Measurements from ENCODE around the gene GTF3C1.

GTF3C1 gene

GRCh38 chr16:27515874-27516353 lies 33.8 kb downstream of the GTF3C1 start:
- peak in 2 of 5 experiments; percentile 2 to 46 for DNase-seq

- DNase-seq = no peak
Observed at GRCh38 chr16:27514806-27515205, 34.9 kb downstream of the GTF3C1 start.

- no peak for DNase-seq
Observed at GRCh38 chr16:27511657-27512448, 37.9 kb downstream of the GTF3C1 start.

GRCh38 chr16:27508476-27508875 lies 41.2 kb downstream of the GTF3C1 start:
- no peak for DNase-seq

GRCh38 chr16:27506771-27507170 lies 42.9 kb downstream of the GTF3C1 start:
- DNase-seq = no peak

- DNase-seq = no peak
Observed at GRCh38 chr16:27505297-27506236, 44.1 kb downstream of the GTF3C1 start.

DNA sequence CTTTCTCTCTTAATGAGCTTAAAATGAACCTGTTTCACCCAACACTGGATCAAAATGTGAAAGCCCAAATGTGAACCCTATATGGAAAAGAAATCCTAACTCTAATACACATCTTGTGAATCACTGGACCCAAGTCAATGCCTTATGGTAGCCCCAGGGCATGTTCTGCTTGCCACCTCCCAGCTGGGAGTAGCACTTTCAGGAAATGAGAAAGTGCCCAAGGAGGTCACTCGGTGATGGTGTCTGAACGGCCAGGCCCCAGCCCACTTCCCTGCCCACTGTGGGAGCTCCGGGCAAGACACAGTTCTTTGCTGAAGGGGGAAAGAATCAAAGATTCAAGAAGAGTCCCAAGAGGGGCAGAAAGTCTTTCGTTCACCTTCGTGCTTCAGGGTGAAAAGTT lies 46.1 kb downstream of the GTF3C1 start:
- no peak for DNase-seq

DNA sequence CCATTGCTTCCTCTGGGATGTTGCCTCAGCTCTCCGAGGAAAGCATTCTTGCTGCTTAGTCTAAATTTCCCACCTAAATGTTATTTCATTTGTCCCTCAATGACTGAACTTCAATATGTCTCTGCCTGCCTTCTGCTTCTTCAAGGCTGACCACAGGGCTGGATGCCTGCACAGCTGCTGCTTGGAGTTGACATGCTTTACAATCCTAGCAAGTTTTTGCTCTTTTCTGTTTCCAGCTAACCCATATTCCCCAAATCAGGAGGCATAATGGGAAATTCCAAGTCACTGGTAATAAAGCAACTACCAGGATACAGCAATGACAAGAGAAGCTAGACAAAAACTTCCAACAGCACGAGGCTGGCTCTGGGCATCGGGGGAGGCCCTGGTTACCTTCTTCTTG lies 48.9 kb downstream of the GTF3C1 start:
- DNase-seq = no peak

DNA sequence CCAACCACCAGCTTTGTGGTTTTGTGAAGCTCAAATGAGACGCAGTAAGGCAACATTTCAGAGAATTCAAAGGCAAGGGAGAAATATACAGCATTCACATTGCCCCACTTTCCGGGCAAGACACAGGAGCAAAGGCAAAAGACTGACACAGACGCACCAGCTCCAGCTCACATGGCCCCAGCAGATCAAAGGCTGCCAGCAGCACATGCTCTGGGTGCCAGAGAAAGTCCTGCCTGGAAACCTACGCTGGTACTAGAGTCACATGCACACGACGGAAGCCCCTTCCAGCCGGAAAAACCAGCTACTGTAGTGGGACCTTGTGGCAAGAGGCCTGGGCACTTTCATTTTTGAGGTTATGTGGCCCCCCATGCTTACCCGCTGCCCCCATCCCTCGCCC lies 50.1 kb downstream of the GTF3C1 start:
- DNase-seq = no peak

DNA sequence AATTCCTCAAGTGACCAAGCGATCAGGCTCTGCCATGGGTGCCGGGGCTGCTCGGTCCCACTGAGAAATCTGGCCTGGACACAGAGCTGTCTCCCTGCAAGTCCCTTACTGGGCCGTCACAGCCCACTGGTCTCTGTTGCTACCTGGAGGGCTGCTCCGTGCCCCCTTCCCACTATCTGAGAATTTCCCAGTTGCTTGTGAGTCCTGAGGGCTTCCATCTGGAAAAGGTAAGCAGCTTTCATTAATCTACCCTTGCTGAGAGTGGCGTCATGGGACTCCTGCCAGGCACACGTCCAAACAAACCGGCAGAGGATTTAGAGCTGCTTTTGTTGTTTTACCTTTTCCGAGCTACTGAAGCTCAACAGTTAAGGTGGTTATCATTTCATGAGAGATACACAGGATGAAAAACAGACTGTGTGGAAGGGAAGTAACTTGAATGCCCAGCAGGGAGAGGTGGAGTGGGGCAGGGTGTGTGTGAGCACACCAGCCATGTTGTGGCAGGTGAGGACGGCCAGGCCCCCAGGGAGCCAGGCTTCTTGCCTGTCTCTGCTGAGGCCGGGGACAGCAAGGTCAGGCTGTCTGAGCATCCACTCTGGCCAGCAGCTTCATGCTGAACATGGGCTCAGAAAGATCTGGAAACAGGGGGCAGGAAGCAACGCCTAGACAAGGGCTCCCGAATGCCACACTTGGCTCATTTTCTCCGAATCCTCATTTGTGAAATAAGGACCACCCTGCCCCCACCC lies 50.6 kb downstream of the GTF3C1 start:
- DNase-seq = no peak

GRCh38 chr16:27498031-27498825 lies 51.5 kb downstream of the GTF3C1 start:
- DNase-seq = no peak

- no peak for DNase-seq
Observed at GRCh38 chr16:27495191-27495590, 54.5 kb downstream of the GTF3C1 start.

DNA sequence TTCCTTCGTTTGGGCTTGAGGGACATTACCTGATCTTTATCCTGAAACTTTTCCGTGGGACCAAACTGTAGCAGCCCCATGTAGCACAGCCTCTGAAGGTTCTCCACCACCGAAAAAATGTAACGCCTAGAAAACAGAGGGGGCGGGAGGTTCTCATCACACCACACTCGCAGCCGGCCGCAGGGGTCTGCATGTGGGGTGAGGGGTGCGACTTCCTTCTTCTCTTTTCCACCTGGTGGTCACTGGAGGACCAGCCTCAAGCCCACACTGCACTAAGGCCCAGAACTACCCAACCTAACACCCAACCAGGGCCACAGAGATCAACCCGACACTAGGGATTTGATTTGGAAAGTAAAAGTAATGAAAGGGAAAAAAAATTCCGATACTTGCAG lies 57.1 kb downstream of the GTF3C1 start:
- no peak for DNase-seq

GRCh38 chr16:27491894-27492587 lies 57.7 kb downstream of the GTF3C1 start:
- peak in 1 of 5 experiments; percentile 21 for DNase-seq

- no peak for DNase-seq
Observed at GRCh38 chr16:27489906-27490305, 59.8 kb downstream of the GTF3C1 start.

DNA sequence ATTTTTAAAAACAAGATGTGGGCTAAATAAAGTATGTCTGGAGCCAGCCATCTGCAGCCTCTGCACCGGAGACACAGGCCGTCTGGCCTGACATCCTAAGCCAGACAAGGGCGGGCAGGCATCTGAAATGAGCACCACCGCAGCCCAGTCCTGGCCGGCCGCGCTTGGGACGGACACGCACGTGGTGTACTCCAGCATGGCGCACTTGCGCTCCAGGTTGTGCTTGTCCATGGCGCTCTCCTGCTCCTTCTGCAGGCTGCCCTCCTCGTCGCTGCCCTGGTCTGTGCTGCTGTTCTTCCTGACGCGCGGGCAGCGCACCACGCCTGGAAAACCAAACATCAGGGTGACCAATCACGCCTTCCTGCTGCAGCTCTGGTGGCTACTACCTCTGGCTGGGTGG lies 60.3 kb downstream of the GTF3C1 start:
- DNase-seq = no peak

GRCh38 chr16:27486760-27487159 lies 63.0 kb downstream of the GTF3C1 start:
- DNase-seq = no peak

- no peak for DNase-seq
Observed at GRCh38 chr16:27486344-27486743, 63.4 kb downstream of the GTF3C1 start.

- DNase-seq = no peak
Observed at GRCh38 chr16:27485811-27486210, 63.9 kb downstream of the GTF3C1 start.

DNA sequence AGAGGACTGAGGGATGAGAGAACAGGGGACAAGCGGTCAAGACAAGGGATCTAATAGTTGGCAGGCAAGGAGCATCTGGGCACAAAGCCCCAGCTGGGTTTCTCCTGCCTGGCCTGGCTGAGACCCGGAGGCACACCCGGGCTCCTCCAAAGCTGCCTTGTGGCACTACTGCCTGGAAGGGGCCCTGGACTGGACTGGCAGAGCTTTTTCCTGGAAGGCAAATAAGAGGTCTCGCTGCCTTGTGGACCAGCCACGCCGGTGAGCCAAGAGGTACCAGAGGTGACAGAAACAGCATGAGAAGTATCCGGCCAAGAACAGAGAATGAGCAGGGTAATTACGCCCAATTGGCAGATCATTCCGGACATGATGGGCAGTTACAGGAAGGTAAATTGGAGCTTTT lies 64.6 kb downstream of the GTF3C1 start:
- DNase-seq = no peak

DNA sequence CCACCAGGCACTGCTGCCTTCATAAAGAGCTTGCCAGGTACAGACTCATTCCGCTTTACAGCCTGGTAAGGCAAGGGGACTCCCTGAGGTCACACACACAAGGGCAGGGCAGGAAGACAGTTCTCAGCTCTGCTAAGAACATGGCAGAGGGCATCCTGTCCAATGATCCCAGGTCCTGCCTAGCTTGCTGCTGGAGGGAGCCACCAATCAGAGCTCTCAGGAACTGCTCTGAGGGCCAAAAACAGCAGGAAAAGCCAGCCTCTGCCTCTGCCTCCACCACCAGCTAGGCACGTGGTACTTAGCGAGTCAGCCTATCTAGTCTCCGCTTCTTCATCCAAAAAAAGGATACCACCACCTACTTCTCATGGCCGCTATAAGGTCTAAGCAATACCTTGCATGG lies 66.1 kb downstream of the GTF3C1 start:
- DNase-seq = no peak

DNA sequence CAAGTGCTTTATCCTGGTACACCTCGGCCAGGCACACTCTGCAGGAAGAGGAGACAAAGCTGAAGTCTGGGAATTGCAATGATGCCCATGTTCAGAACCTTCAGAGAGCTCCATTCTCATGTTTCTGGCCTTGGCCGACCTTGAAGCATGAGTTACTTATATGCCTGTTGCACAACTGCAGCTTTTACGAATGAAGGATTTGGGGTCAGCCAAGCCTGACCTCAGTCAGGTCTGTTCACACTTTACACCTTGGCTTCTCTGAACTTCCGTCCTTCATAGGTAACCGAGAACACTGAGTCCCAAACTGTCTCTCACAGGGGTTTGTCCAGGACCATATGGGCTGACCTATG lies 66.7 kb downstream of the GTF3C1 start:
- DNase-seq = no peak
